ENCODE results near the gene CTTNBP2.

Gene CTTNBP2

GRCh38 chr7:117682681-117683385 lies 190.4 kb downstream of the CTTNBP2 start:
- H3K79me2 ChIP-seq (ENCODE audit: low read length), result no peaks in the 10 kb centered on the region
- H4K20me1 ChIP-seq (ENCODE audit: insufficient read depth, low read length), result no peaks in the 10 kb centered on the region
- H3K9ac ChIP-seq (ENCODE audit: low read length), result no peak overlapping the region
- H3K9me3 ChIP-seq (ENCODE audit: insufficient read depth, low read length), result no peaks in the 10 kb centered on the region
- no peak for TF ChIP-seq CTCF (IDR thresholded peaks at IDR 0.05; ENCODE audit: low read depth, low read length)
- no peak for TF ChIP-seq EZH2phosphoT487 (IDR thresholded peaks at IDR 0.05; ENCODE audit: low read depth)
- H3K27ac ChIP-seq (ENCODE audit: low read length), result no peak overlapping the region
- no peak overlapping the region for H3K4me2 ChIP-seq (ENCODE audit: low read length)
- no peak overlapping the region for H3K4me3 ChIP-seq (ENCODE audit: low read length)
- H3K4me1 ChIP-seq (ENCODE audit: low read length), result no peaks in the 10 kb centered on the region
- no peaks in the 10 kb centered on the region for H3K36me3 ChIP-seq (replicated peaks; ENCODE audit: low read depth, low read length)
- H2AFZ ChIP-seq (ENCODE audit: low read depth, low read length), result no peak overlapping the region
- H3K27me3 ChIP-seq (ENCODE audit: low read depth, low read length), result no peaks in the 10 kb centered on the region; the same call in 1 of the 2 replicates

DNA sequence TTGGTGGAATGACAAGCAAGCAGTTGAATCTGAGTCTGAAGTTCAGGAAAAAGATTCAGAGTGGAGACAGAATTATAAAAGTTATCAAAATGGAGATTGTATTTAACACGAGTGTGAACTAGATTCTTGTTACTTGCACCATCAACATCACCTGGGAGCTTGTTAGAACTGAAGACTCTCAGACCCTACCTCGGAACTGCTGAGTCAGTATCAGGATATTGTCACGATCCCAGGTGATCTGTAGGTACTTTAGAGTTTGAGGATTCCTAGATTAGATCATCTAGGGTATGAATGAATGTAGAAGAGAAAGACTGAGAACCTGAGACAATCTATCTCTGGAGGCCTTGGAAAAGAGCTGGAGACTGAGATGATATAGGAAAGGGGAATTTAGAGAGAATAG lies 194.1 kb downstream of the CTTNBP2 start:
- H3K4me2 ChIP-seq (ENCODE audit: low read length), result no peak overlapping the region
- H2AFZ ChIP-seq (ENCODE audit: low read depth, low read length), result no peak overlapping the region
- no peak overlapping the region for H3K27ac ChIP-seq (ENCODE audit: low read length)
- H3K79me2 ChIP-seq (ENCODE audit: low read length), result no peaks in the 10 kb centered on the region
- no peak overlapping the region for H3K9ac ChIP-seq (ENCODE audit: low read length)
- H3K27me3 ChIP-seq (ENCODE audit: low read depth, low read length), result no peaks in the 10 kb centered on the region; the same call in 1 of the 2 replicates
- no peaks in the 10 kb centered on the region for H3K36me3 ChIP-seq (replicated peaks; ENCODE audit: low read depth, low read length)
- H3K9me3 ChIP-seq (ENCODE audit: insufficient read depth, low read length), result no peaks in the 10 kb centered on the region
- H3K4me3 ChIP-seq (ENCODE audit: low read length), result no peak overlapping the region
- no peaks in the 10 kb centered on the region for H4K20me1 ChIP-seq (ENCODE audit: insufficient read depth, low read length)
- TF ChIP-seq EZH2phosphoT487 (IDR thresholded peaks at IDR 0.05; ENCODE audit: low read depth), result no peak
- TF ChIP-seq CTCF (IDR thresholded peaks at IDR 0.05; ENCODE audit: low read depth, low read length), result no peak
- H3K4me1 ChIP-seq (ENCODE audit: low read length), result no peaks in the 10 kb centered on the region

DNA sequence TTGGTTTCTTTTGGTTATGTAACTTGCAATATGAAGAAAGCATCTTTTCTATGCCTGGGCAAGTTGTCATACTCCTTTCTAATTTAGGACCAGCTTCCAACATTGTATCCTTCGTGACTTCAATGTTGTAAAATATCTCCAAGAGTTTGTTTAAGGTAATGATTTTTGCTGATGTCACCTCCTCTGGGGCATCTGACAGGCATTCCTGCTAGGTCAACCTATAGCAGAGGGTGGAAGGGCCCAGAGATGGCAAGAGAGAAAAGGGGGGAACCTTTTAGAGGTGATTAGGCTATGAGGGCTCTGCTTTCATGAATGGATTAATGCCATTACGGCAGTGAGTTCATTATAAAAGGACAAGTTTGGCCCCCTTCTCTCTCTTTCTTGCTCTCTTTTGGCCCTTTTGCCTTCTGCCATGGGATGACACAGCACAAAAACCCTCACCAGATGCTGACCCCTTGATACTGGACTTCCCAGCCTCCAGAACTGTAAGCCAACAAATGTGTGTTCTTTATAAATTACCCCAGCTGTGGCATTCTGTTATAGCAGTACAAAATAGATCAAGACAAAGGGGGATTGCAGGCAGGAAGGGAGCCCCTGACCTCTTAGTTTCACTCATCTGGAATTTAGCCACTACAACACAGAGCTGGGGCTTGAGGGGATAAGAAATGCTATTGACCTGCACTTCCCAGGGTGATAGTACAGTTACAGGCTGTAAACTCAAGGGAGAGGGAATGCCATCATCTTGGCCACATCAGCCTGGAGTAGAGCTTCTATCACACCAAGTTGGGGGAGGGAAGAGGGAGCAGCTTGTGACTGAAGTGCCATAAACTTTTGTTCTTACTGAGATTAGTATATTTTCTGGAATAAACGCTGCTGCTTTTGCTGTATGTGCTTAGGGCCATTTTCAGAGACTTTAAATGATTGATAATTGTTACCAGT lies 197.5 kb downstream of the CTTNBP2 start:
- Histone ChIP-seq H2AFZ (ENCODE audit: low read depth, low read length) (no peak overlapping the region), H3K4me1 (ENCODE audit: low read length) (no peaks in the 10 kb centered on the region), H3K79me2 (ENCODE audit: low read length) (no peaks in the 10 kb centered on the region), H3K4me3 (ENCODE audit: low read length) (no peak overlapping the region), H3K9ac (ENCODE audit: low read length) (no peak overlapping the region), H4K20me1 (ENCODE audit: insufficient read depth, low read length) (no peaks in the 10 kb centered on the region), H3K27ac (ENCODE audit: low read length) (no peak overlapping the region), H3K27me3 (ENCODE audit: low read depth, low read length) (no peaks in the 10 kb centered on the region; the same call in 1 of the 2 replicates), H3K4me2 (ENCODE audit: low read length) (no peak overlapping the region), H3K9me3 (ENCODE audit: insufficient read depth, low read length) (no peaks in the 10 kb centered on the region), H3K36me3 (replicated peaks; ENCODE audit: low read depth, low read length) (no peaks in the 10 kb centered on the region)
- TF ChIP-seq CTCF (IDR thresholded peaks at IDR 0.05; ENCODE audit: low read depth, low read length), result no peak
- no peak for TF ChIP-seq EZH2phosphoT487 (IDR thresholded peaks at IDR 0.05; ENCODE audit: low read depth)

- Histone ChIP-seq H4K20me1 (ENCODE audit: insufficient read depth, low read length) (no peaks in the 10 kb centered on the region), H3K4me2 (ENCODE audit: low read length) (no peak overlapping the region), H3K27me3 (ENCODE audit: low read depth, low read length) (no peaks in the 10 kb centered on the region), H3K36me3 (replicated peaks; ENCODE audit: low read depth, low read length) (no peaks in the 10 kb centered on the region), H3K4me3 (ENCODE audit: low read length) (no peak overlapping the region), H3K9ac (ENCODE audit: low read length) (no peak overlapping the region), H3K79me2 (ENCODE audit: low read length) (no peaks in the 10 kb centered on the region), H3K4me1 (ENCODE audit: low read length) (no peaks in the 10 kb centered on the region), H3K27ac (ENCODE audit: low read length) (no peak overlapping the region), H3K9me3 (ENCODE audit: insufficient read depth, low read length) (no peaks in the 10 kb centered on the region), H2AFZ (ENCODE audit: low read depth, low read length) (no peak overlapping the region)
- TF ChIP-seq EZH2phosphoT487 (IDR thresholded peaks at IDR 0.05; ENCODE audit: low read depth) (no peak), CTCF (IDR thresholded peaks at IDR 0.05; ENCODE audit: low read depth, low read length) (no peak)
Observed at GRCh38 chr7:117674617-117675016, 198.6 kb downstream of the CTTNBP2 start.
